HG03095 (cell line): ENCODE data around the gene LRMDA.

Source experiments
- ATAC-seq: cut with Tn5 transposase; IDR thresholded peaks from one replicate; pipeline ENCODE4 v1.9.1; 2021; ENCODE audit warnings: moderate library complexity; ENCODE audit not compliant: unreplicated experiment

The LRMDA gene

GRCh38 chr10:76433161-76434005 lies 1002.0 kb downstream of the LRMDA start:
- ATAC-seq: no peak

- ATAC-seq: no peak
Measured at GRCh38 chr10:76435157-76435556, 1003.7 kb downstream of the LRMDA start.

GRCh38 chr10:76436401-76436811 lies 1005.0 kb downstream of the LRMDA start:
- ATAC-seq: no peak

GRCh38 chr10:76436981-76437380 lies 1005.6 kb downstream of the LRMDA start:
- no peak for ATAC-seq

- no peak for ATAC-seq
Measured at GRCh38 chr10:76440426-76440825, 1009.0 kb downstream of the LRMDA start.

- ATAC-seq: no peak
Measured at GRCh38 chr10:76442113-76442512, 1010.7 kb downstream of the LRMDA start.

GRCh38 chr10:76444034-76444800 lies 1012.8 kb downstream of the LRMDA start:
- no peak for ATAC-seq

GRCh38 chr10:76447578-76447977 lies 1016.2 kb downstream of the LRMDA start:
- ATAC-seq: no peak

- ATAC-seq: no peak
Measured at GRCh38 chr10:76451911-76452310, 1020.5 kb downstream of the LRMDA start.

- ATAC-seq: no peak
Measured at GRCh38 chr10:76453332-76453731, 1021.9 kb downstream of the LRMDA start.

GRCh38 chr10:76453997-76454396 lies 1022.6 kb downstream of the LRMDA start:
- no peak for ATAC-seq

GRCh38 chr10:76454506-76455140 lies 1023.2 kb downstream of the LRMDA start:
- no peak for ATAC-seq

- no peak for ATAC-seq
Measured at GRCh38 chr10:76456197-76456596, 1024.8 kb downstream of the LRMDA start.

GRCh38 chr10:76459016-76459730 lies 1027.7 kb downstream of the LRMDA start:
- ATAC-seq: no peak

- no peak for ATAC-seq
Measured at GRCh38 chr10:76461024-76461423, 1029.6 kb downstream of the LRMDA start.

GRCh38 chr10:76463111-76463510 lies 1031.7 kb downstream of the LRMDA start:
- no peak for ATAC-seq

- ATAC-seq: no peak
Measured at GRCh38 chr10:76466836-76467503, 1035.5 kb downstream of the LRMDA start.

- ATAC-seq: no peak
Measured at GRCh38 chr10:76469675-76470074, 1038.3 kb downstream of the LRMDA start.

- ATAC-seq: no peak
Measured at GRCh38 chr10:76479103-76479790, 1047.8 kb downstream of the LRMDA start.

- no peak for ATAC-seq
Measured at GRCh38 chr10:76481178-76481577, 1049.8 kb downstream of the LRMDA start.
